GM06990 (cell line): ENCODE results near the gene KDM6B.

Experiments
- DNase-seq: peaks from one replicate; pipeline ENCODE4 v3.0.0-alpha.2; 2011; ENCODE audit not compliant: insufficient read length; ENCODE audit errors: extremely low read depth
- H3K27me3 ChIP-seq: replicated peaks from 2 replicates; pipeline ENCODE4 v1.6.0; 2011; ENCODE audit warnings: low read length; ENCODE audit not compliant: control insufficient read depth, insufficient read depth
- H3K36me3 ChIP-seq: 2 replicates; pipeline ENCODE4 v1.5.1; 2011; ENCODE audit warnings: low read length; ENCODE audit not compliant: control insufficient read depth, insufficient read depth
- H3K4me3 ChIP-seq: replicated peaks from 2 replicates; pipeline ENCODE4 v1.5.1; 2011; ENCODE audit warnings: low read depth, mild to moderate bottlenecking, control low read depth, low read length
- CTCF ChIP-seq: IDR thresholded peaks from 2 replicates; pipeline ENCODE4 v1.5.1; 2011; ENCODE audit warnings: low read length, control low read depth, mild to moderate bottlenecking, inconsistent platforms; ENCODE audit not compliant: insufficient read depth, poor library complexity, severe bottlenecking

KDM6B gene

GRCh38 chr17:7881276-7882054, 47.4 kb downstream of the KDM6B start:
- TF ChIP-seq CTCF, result no peak
- DNase-seq, result no peak
- no peak overlapping the region for H3K4me3 ChIP-seq
- H3K27me3 ChIP-seq, result no peaks in the 10 kb centered on the region
- peaks cover 7% of the 10 kb centered on the region for H3K36me3 ChIP-seq

DNA sequence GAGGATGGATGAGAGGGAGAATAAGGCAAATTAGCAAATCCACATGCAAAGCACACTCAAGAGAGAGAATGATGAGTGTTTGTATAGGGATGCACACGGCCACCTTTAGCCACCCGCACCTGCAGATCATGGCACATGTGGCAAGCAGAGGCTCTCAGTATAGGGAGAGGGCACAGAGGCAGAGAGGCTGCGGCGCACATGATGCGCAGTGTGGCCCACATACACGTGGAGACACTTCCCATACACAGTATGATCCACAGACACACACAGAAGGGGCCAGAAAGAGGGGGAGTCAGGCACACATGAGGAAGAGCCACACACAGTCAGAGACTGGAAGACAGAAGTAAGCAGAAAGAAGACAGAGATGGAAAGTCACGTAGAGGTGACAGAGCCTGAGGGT, 48.1 kb downstream of the KDM6B start:
- no peaks in the 10 kb centered on the region for H3K27me3 ChIP-seq
- TF ChIP-seq CTCF, result no peak
- peaks cover 7% of the 10 kb centered on the region for H3K36me3 ChIP-seq
- no peak overlapping the region for H3K4me3 ChIP-seq
- no peak for DNase-seq

DNA sequence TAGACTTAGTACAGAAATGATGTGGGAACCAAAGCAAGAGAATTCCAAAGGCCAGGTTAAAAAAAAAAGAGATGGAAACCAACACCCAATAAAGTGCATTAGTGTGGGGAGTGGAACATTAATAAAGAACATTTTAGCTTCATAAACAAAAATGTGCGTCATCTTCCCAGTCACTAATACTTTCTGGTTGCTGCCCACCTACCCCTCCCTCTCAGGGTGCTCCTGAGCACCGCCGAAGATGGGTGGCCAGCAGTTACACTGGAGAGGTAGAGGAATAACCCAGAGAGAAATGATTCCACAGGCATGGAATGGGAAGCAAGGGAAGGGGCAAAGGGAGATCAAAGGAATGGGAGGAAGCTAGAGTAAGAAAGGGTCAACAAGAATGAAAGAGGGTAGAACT, 48.6 kb downstream of the KDM6B start:
- H3K36me3 ChIP-seq, result peaks cover 7% of the 10 kb centered on the region
- DNase-seq, result no peak
- H3K4me3 ChIP-seq, result no peak overlapping the region
- no peaks in the 10 kb centered on the region for H3K27me3 ChIP-seq
- no peak for TF ChIP-seq CTCF
